Hepatocyte (in vitro differentiated cells): ENCODE measurements around the gene RGS18. TPM values are rescaled to one million over a fixed set of nuclear protein-coding genes. Genes with fewer than 3 reads are reported as not detected.

ENCODE experiments used
- DNase-seq: peaks from one replicate; pipeline ENCODE4 v3.0.0-alpha.2; 2016; ENCODE audit warnings: low spot score
- H2AFZ ChIP-seq: fragments of 200-600 bp; sonication (generic); 2 replicates; pipeline ENCODE4 v1.6.0; 2016; ENCODE audit warnings: antibody characterized with exemption, mild to moderate bottlenecking
- H3K27ac ChIP-seq: fragments of 200-600 bp; sonication (generic); 2 replicates; pipeline ENCODE4 v1.5.1; 2016; ENCODE audit warnings: mild to moderate bottlenecking
- H3K27me3 ChIP-seq: fragments of 200-600 bp; sonication (generic); 2 replicates; pipeline ENCODE4 v1.6.1; 2016
- H3K36me3 ChIP-seq: fragments of 200-600 bp; sonication (generic); replicated peaks from 2 replicates; pipeline ENCODE4 v1.5.1; 2016; ENCODE audit warnings: low read depth; ENCODE audit not compliant: insufficient read depth
- H3K4me1 ChIP-seq: fragments of 200-600 bp; sonication (generic); 2 replicates; pipeline ENCODE4 v1.5.1; 2016; ENCODE audit warnings: mild to moderate bottlenecking, moderate library complexity; ENCODE audit not compliant: insufficient read depth
- H3K4me2 ChIP-seq: fragments of 200-600 bp; sonication (generic); 2 replicates; pipeline ENCODE4 v1.6.0; 2016
- H3K4me3 ChIP-seq: fragments of 200-600 bp; sonication (generic); 2 replicates; pipeline ENCODE4 v1.5.1; 2016; ENCODE audit warnings: mild to moderate bottlenecking
- H3K79me2 ChIP-seq: fragments of 200-600 bp; sonication (generic); 2 replicates; pipeline ENCODE4 v1.6.0; 2017; ENCODE audit warnings: mild to moderate bottlenecking
- H3K9me2 ChIP-seq: fragments of 200-600 bp; sonication (generic); replicated peaks from 2 replicates; pipeline ENCODE4 v1.6.0; 2017; ENCODE audit warnings: mild to moderate bottlenecking; ENCODE audit not compliant: insufficient read depth
- H3K9me3 ChIP-seq: fragments of 200-600 bp; sonication (generic); 2 replicates; pipeline ENCODE4 v1.5.1; 2016; ENCODE audit warnings: low read depth, mild to moderate bottlenecking
- H4K20me1 ChIP-seq: fragments of 200-600 bp; sonication (generic); 2 replicates; pipeline ENCODE4 v1.6.0; 2016; ENCODE audit warnings: mild to moderate bottlenecking; ENCODE audit not compliant: insufficient read depth, poor library complexity, severe bottlenecking
- EZH2 ChIP-seq: fragments of 200-600 bp; sonication (generic); IDR thresholded peaks from 2 replicates; pipeline ENCODE4 v1.6.1; 2016; ENCODE audit warnings: antibody characterized with exemption, mild to moderate bottlenecking, borderline replicate concordance
- EZH2phosphoT487 ChIP-seq: fragments of 200-600 bp; sonication (generic); IDR thresholded peaks from one replicate; pipeline ENCODE4 v1.6.1; 2018; ENCODE audit warnings: antibody characterized with exemption, mild to moderate bottlenecking, low read depth, moderate library complexity; ENCODE audit not compliant: unreplicated experiment, severe bottlenecking
- WGBS: methylation state at CpG from one replicate; pipeline ENCODE4 v1.1.6; 2016; ENCODE audit warnings: low lambda C conversion rate; ENCODE audit errors: missing lambda C conversion rate; 5-methylcytosine and 5-hydroxymethylcytosine counted together
- polyA plus RNA-seq: library from polyadenylated mRNA; unstranded; fragments of >200 nt; fragmentation: Nextera tagmentation; extraction: Ambion mirVana; gene quantifications from 2 replicates; pipeline ENCODE4 v1.2.1, GENCODE V29; 2016
- total RNA-seq: library from RNA; depleted of rRNA; stranded (reverse); fragments of >200 nt; gene quantifications from 2 replicates; pipeline ENCODE4 v1.2.3, GENCODE V29; 2014
- TF ChIP-seq, protein P1 (sequence below): fragments of 200-600 bp; sonication (generic); IDR thresholded peaks from 2 replicates; pipeline ENCODE4 v1.5.1; 2016; ENCODE audit warnings: antibody characterized with exemption, mild to moderate bottlenecking; ENCODE audit not compliant: poor library complexity

Gene RGS18
- total and polyA plus RNA-seq, 2 experiments from 2014 or later, result 0.13 TPM; not detected in 1

DNA sequence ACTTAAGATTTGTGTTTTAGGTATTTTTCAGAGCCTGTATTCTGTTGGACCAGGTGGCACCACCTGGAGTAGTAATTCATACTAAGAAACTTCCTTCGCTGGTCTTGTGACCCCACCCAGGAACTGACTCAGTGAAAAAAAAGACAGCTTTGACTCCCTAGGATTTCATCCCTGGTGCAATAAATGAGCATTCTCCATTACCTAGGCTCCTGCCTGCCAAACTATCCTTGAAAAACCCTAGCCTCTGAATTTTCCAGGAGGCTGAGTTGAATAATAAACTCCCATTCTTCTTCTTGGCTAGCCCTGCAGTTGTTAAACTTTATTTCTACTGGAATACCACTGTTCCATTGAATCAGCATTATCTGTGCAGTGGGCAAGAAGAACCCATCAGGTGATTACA lies 10.6 kb upstream of the RGS18 start:
- no peak overlapping the region for H2AFZ ChIP-seq

GRCh38 chr1:192151176-192151575 lies 7.1 kb upstream of the RGS18 start:
- no peak overlapping the region for H2AFZ ChIP-seq
- H3K9me3 ChIP-seq, result no peaks in the 10 kb centered on the region
- no peak overlapping the region for H3K27ac ChIP-seq
- H3K4me2 ChIP-seq, result no peak overlapping the region
- no peak for DNase-seq
- 42% methylated on average over 2 of the region's 2 CpGs for WGBS
- no peaks in the 10 kb centered on the region for H3K9me2 ChIP-seq
- TF ChIP-seq EZH2 (no peak), EZH2phosphoT487 (no peak)
- TF ChIP-seq, protein P1, sequence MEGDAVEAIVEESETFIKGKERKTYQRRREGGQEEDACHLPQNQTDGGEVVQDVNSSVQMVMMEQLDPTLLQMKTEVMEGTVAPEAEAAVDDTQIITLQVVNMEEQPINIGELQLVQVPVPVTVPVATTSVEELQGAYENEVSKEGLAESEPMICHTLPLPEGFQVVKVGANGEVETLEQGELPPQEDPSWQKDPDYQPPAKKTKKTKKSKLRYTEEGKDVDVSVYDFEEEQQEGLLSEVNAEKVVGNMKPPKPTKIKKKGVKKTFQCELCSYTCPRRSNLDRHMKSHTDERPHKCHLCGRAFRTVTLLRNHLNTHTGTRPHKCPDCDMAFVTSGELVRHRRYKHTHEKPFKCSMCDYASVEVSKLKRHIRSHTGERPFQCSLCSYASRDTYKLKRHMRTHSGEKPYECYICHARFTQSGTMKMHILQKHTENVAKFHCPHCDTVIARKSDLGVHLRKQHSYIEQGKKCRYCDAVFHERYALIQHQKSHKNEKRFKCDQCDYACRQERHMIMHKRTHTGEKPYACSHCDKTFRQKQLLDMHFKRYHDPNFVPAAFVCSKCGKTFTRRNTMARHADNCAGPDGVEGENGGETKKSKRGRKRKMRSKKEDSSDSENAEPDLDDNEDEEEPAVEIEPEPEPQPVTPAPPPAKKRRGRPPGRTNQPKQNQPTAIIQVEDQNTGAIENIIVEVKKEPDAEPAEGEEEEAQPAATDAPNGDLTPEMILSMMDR, result no peak
- H3K27me3 ChIP-seq, result no peaks in the 10 kb centered on the region
- no peaks in the 10 kb centered on the region for H3K79me2 ChIP-seq
- H3K36me3 ChIP-seq, result no peaks in the 10 kb centered on the region
- no peaks in the 10 kb centered on the region for H4K20me1 ChIP-seq
- no peak overlapping the region for H3K4me3 ChIP-seq
- no peaks in the 10 kb centered on the region for H3K4me1 ChIP-seq

More for the DNA sequence above, 10.6 kb upstream of the RGS18 start:
- DNase-seq, result no peak
- H4K20me1 ChIP-seq, result no peaks in the 10 kb centered on the region
- no peaks in the 10 kb centered on the region for H3K27me3 ChIP-seq
- no peaks in the 10 kb centered on the region for H3K9me2 ChIP-seq
- no peaks in the 10 kb centered on the region for H3K4me1 ChIP-seq
- TF ChIP-seq, protein P1, result no peak
- TF ChIP-seq EZH2, result no peak
- no peak for TF ChIP-seq EZH2phosphoT487
- no peaks in the 10 kb centered on the region for H3K79me2 ChIP-seq
- H3K9me3 ChIP-seq, result no peaks in the 10 kb centered on the region
- no peak overlapping the region for H3K4me2 ChIP-seq
- no peaks in the 10 kb centered on the region for H3K36me3 ChIP-seq
- H3K27ac ChIP-seq, result no peak overlapping the region
- 100% methylated on average over 1 of the region's 1 CpG for WGBS
- no peak overlapping the region for H3K4me3 ChIP-seq

DNA sequence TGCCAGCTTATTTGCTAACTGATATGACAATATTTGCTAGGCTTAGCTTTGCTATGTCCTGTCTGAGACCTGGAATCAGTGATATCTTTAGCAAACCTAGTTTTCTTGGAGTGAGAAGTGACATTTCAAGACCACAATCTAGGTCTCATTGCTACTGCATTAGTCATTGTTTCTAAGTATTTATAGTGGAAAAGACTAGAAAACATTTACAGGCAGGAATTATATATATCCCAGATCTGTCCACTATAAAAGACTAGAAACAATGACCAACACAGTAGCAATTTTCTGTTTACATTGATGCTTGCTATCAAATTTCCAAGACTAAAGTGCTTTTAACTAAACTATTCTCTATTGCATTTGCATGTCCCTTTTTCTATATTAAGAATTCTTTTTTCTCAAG lies 5.0 kb upstream of the RGS18 start:
- Histone ChIP-seq H3K9me2 (no peaks in the 10 kb centered on the region), H2AFZ (no peak overlapping the region), H3K27ac (no peak overlapping the region), H4K20me1 (no peaks in the 10 kb centered on the region), H3K4me3 (no peak overlapping the region), H3K27me3 (no peaks in the 10 kb centered on the region), H3K9me3 (no peaks in the 10 kb centered on the region), H3K4me2 (no peak overlapping the region), H3K36me3 (no peaks in the 10 kb centered on the region), H3K4me1 (no peaks in the 10 kb centered on the region), H3K79me2 (no peaks in the 10 kb centered on the region)
- DNase-seq, result no peak
- TF ChIP-seq, protein P1, result no peak
- TF ChIP-seq EZH2 (no peak), EZH2phosphoT487 (no peak)

DNA sequence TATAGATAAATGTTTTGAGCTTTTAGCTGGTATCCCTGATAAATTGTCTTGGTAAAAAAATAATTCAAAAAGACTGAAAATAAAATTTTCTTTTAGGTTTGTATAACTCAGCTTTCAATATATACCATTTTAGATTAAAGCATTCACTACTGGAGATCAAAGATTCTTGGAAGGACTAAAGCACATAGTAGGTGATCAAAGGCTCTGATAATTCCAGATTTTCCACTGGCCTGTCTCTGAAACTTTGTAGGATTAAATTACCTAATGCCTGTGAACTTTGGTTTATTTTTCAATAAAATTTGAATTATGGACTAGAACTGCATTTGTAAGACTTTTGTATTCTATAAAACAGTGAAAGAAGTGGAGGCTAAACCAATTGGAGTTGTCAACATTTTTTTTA lies 1.2 kb upstream of the RGS18 start:
- H2AFZ ChIP-seq, result no peak overlapping the region
- TF ChIP-seq EZH2phosphoT487 (no peak), EZH2 (no peak)
- TF ChIP-seq, protein P1, result no peak
- H4K20me1 ChIP-seq, result no peaks in the 10 kb centered on the region
- H3K4me2 ChIP-seq, result no peak overlapping the region
- no peak overlapping the region for H3K27ac ChIP-seq
- no peaks in the 10 kb centered on the region for H3K27me3 ChIP-seq
- H3K4me1 ChIP-seq, result no peaks in the 10 kb centered on the region
- H3K9me2 ChIP-seq, result no peaks in the 10 kb centered on the region
- DNase-seq, result no peak
- no peaks in the 10 kb centered on the region for H3K9me3 ChIP-seq
- H3K79me2 ChIP-seq, result no peaks in the 10 kb centered on the region
- H3K4me3 ChIP-seq, result no peak overlapping the region
- H3K36me3 ChIP-seq, result no peaks in the 10 kb centered on the region
